Measurements from ENCODE around the gene C6orf47.

C6orf47 gene

DNA sequence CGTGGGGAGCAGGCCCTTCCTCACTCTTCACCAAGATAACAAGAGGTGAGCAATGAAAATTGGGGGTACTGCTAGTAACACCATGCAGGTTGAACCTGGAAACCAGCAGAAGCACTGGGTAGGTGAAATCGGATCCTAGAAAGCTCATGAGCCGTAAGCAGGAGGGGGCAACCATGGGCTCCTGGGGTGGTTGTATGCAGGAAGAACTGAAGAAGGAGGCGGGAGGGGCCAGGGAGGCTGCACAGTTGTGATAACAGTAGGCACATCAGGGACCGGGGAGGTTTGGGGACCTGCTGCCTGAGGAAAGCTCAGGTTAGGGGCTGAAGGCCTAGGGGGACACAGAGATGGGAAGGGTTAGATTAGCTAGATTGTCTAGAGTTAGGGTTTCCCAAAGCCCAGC lies 25.9 kb upstream of the C6orf47 start:
- DNase-seq (ENCODE audit: extremely low read depth, low read depth) = no peak
- TF ChIP-seq, protein P1, sequence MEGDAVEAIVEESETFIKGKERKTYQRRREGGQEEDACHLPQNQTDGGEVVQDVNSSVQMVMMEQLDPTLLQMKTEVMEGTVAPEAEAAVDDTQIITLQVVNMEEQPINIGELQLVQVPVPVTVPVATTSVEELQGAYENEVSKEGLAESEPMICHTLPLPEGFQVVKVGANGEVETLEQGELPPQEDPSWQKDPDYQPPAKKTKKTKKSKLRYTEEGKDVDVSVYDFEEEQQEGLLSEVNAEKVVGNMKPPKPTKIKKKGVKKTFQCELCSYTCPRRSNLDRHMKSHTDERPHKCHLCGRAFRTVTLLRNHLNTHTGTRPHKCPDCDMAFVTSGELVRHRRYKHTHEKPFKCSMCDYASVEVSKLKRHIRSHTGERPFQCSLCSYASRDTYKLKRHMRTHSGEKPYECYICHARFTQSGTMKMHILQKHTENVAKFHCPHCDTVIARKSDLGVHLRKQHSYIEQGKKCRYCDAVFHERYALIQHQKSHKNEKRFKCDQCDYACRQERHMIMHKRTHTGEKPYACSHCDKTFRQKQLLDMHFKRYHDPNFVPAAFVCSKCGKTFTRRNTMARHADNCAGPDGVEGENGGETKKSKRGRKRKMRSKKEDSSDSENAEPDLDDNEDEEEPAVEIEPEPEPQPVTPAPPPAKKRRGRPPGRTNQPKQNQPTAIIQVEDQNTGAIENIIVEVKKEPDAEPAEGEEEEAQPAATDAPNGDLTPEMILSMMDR (IDR thresholded peaks at IDR 0.05; ENCODE audit: low read depth, low read length) = no peak

DNA sequence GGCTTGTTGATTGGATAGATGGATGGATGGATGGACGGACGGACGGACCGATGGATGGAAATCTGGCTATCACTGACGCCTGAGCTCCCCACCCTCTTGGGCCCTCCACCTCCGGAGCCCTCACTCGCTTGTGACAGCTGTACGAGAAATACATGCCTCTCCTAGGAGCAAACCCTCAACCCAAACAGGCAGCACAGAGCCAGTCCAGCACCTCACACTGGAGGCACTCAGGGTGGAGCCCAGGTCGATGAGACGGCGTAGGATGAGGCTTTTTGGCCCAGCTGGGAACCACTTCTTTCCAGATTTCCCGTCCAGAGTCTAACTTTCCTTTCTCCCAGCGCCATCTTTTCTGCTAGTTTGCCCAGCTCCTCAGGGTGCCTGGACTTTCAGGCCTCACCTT lies 23.0 kb upstream of the C6orf47 start:
- DNase-seq (ENCODE audit: extremely low read depth, low read depth) = no peak
- TF ChIP-seq, protein P1 (IDR thresholded peaks at IDR 0.05; ENCODE audit: low read depth, low read length) = no peak

DNA sequence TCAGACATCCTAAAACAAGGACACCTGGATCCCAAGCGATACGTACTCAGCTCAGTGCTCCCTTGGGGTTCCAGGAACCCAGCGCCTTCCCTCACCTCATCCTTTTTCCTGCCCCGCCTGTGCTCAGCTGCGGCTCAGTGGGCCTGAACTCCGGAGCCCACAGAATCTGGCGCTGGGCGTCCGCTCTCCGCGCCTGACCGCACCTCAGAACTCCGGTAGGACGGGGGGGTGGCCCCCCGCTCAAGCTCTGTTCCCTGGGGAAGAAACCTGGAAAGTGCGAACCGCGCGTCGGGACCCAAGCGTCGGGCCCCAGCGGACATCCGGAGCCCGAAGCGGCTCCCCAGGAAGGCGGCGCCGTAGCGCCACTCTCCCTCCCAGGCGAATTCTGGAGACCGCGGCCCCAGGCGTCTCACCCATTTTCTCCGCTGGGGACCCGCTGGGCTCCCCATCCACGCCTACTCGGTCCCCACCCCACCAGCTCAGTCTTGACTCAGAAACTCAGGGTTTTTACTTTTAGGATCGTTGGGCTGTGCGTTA lies 20.6 kb upstream of the C6orf47 start:
- no peak for DNase-seq (ENCODE audit: extremely low read depth, low read depth)
- TF ChIP-seq, protein P1 (IDR thresholded peaks at IDR 0.05; ENCODE audit: low read depth, low read length) = peak; percentile 26

DNA sequence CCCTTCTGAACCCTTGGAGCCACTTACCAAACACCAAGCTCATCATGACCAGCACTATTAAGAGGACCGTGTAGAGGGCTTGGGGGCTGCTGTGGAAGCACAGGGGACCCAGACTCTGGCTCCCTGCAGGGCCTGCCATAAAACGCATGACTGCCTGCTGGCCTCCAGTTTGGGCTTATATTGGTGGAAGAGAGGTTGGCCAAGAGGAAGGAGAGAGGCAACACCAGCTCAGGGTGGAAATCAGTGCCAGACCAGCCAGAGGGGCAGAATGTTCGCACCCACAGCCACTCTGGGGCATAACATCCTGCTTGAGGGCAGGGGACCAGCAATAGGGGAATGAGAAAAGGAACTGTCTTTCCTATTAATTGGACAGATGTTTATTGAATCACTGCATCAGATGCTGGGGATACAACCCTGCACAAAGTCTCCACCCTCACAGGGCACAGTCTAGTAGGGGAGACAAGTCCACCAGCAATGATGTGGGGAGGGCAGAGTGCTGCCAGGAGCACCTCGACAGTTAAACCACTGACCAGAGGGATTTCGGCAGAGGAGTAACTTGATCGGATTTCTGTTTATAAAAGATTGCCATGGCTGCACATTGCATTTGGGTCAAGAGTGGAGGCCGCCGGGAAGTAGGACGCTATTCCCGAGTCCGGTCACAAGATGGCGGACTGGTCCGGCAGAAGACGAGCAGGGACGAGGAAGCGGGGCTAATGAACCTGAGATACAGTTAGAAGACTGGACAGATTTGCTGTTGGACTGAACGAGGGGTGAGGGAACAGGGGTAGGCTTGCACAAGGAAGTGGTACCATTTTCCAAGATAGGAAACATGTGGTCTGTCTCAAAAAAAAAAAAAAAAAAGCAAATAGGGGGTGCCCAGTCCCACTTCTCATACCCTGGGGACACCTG lies 19.9 kb upstream of the C6orf47 start, which contains the start of gene LY6G5C:
Gene LY6G5C (minus strand): TSS at position 842 of the 909 bp plus-strand sequence. CDS start 694 bp downstream, at position 148.
- peak; percentile 89 for DNase-seq (ENCODE audit: extremely low read depth, low read depth)
- TF ChIP-seq, protein P1 (IDR thresholded peaks at IDR 0.05; ENCODE audit: low read depth, low read length) = peak; percentile 73

DNA sequence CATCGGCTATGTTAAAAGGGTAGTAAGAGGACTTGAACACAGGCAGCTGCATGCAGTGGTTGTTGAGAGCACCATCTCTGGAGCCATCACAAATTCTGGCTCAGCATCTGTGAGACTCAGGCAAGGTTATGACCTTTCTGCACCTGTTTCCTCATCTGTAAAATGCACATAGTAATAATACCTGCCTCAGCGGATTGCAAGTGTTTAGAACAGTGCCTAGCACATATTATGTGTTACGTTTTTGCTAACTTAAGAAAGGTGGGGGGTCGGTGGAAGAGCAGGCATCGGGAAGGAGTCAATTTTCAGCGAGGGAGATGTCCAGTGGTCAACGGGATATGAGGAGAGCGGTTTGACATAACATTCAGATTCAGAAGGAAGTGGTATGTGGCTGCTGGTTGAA lies 17.4 kb upstream of the C6orf47 start:
- no peak for DNase-seq (ENCODE audit: extremely low read depth, low read depth)
- TF ChIP-seq, protein P1 (IDR thresholded peaks at IDR 0.05; ENCODE audit: low read depth, low read length) = no peak

DNA sequence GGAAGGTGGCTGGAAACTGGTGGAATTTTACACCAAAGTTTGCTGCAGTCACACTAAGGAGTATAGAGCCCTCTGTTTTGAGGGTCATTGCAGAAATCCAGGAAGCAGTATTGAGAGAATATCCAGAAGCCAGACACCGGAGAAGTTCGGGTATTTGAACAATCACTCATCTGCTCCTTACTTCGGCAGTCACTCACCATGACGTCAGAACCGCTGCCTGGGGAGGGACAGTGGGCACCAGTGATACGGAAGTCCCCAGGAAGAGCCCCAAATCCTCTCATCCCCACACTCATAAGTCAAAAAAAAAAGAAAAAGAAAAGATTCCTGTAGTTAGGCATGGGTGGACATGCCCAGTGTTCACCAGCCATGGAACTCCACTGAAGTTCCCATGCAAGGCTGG lies 16.3 kb upstream of the C6orf47 start:
- no peak for DNase-seq (ENCODE audit: extremely low read depth, low read depth)
- TF ChIP-seq, protein P1 (IDR thresholded peaks at IDR 0.05; ENCODE audit: low read depth, low read length) = no peak

DNA sequence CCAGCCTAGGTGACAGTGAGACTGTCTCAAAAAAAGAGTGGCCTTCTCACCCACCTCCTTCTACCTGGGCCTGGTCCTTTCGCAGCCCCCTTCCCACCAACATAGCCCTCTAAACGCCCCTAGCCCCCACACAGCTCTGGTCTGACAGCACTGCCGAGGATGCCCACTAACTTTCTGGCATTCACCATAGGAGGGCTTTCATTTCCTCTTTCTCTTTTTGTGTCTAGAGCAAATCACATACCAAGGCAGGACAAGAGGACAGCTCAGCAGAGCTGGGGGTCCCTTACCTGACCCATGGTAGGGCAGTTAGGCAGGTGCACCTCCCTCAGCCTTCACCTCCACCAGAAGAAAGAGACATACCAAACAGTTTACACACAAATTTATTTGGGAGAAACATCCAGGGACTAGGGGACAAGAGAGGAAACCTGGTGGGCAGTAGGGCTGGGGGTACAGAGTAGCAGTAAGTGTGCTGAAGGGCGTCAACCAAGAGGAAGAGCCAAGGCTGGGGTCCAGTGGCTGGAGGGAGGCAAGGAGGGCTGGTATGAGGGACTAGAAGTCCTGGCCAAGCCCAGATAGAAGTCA lies 15.8 kb upstream of the C6orf47 start:
- TF ChIP-seq, protein P1 (IDR thresholded peaks at IDR 0.05; ENCODE audit: low read depth, low read length) = no peak
- no peak for DNase-seq (ENCODE audit: extremely low read depth, low read depth)

All from AG09319 (cell line).